HG03097 (cell line): ENCODE measurements around the gene EN2.

Experiments used
- ATAC-seq: cut with Tn5 transposase; IDR thresholded peaks from one replicate; pipeline ENCODE4 v1.9.1; 2021; ENCODE audit not compliant: unreplicated experiment, low FRiP score

The EN2 gene

DNA sequence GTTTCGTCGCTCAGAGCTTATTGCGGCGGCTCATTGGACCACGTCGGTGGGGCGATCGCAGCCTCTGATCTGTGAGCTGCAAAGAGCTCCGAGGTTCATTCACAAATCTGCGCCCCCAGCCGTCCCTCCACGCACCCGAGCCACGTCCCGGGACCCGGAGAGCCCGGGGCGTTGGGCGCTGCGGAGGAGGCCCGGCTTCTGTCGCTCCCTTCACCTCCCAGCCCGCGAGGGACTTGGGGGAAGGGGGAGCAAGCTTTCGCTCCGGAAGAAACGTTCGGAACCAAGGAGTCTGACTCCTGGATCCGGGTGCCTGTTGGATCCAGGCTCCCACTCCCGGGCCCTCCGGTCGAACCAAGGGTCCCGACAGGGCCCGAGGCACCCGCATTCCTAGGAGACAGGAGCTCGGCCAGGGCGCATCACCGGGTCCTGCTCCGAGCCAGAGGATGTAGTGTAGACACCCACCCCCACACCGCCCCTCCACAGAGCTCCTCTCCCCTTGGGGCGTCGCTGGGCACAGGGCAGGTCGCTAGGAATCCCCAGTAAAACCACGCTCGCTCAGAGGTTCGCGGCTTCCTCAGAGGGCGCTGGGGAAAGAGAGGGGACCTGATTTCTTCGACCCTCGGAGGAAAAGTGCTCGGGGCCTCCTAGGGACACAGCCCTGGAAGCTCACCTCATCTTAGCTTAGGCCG, 7.9 kb upstream of the EN2 start:
- no peak for ATAC-seq

DNA sequence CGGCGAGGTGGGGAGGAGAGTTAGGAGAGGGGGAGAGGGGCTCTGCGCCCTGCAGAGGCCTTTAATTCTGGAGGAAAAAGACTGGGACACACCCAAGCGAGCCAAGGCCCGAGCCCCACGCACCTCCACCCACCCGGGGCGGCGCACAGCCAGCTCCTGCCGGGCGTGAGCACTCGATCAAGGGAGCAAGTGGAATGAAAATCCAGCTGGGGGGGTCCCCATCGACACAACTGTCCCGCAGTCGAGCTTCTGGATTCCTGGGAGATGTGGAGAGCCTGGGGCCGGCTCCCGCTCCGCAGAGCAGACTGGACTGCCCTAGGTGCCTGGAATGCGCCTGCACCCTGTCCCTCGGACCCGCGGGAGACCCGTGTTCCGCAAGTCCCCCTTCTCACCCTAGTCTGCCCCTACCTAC, 7.4 kb upstream of the EN2 start:
- ATAC-seq: no peak

DNA sequence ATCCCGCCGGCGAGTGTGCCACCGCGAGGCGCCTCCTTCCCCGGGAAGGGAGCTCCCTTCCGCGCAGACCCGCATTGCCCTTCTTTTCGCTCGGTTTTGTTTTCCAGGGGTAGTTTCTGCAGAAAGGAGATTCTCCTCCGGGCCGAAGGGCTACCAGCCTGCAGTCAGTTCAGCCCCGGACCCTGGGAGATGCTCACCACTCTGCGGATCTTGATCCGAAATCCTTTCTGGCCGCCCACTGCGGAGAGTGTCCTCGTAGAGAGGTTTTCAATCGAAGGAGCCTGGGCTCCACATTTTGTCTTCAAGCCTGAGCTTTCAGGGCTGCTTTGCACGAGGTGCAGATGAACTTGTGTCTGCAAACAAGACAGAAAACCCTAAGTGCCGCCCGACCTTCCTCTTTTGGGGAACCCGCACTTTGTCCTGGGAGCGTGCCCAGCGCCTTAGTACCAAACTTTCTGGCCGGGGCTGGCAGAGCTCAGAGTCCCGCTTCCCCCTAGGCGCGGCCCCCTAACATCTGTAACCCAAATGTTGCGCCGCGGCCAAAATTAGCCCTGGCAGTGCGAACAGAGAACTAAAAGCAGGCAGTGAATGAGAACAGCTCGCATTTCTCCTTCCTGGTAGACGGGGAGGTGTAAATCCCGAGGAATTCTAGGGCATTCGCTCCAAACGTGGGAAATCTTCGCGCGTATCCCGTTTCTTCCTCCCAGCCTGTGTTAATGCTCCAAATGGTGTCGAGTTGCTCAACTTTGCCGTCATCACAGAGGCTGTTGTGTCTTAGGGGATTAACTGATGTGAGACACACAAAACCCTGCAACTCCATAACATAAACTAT, 6.7 kb upstream of the EN2 start:
- ATAC-seq: no peak

DNA sequence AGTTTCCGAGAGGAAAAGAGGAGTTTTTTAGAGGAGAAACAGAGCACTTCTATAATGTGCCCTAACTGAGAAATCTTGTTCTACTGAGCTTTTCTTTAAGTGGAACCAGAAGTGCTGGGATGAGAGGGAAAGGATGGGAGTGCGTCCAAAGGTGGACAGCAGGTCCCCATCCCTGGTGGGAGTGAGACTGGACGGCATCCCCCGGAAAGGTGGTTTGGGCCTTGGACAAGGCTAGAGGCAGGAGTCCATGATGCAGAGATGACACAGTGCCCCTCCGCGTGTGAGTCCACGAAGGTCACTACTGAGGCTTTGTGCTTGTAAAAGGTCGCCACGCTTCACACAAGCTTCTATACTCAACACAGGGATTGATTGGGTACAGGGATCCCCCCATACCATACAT, 6.1 kb upstream of the EN2 start:
- ATAC-seq: no peak

DNA sequence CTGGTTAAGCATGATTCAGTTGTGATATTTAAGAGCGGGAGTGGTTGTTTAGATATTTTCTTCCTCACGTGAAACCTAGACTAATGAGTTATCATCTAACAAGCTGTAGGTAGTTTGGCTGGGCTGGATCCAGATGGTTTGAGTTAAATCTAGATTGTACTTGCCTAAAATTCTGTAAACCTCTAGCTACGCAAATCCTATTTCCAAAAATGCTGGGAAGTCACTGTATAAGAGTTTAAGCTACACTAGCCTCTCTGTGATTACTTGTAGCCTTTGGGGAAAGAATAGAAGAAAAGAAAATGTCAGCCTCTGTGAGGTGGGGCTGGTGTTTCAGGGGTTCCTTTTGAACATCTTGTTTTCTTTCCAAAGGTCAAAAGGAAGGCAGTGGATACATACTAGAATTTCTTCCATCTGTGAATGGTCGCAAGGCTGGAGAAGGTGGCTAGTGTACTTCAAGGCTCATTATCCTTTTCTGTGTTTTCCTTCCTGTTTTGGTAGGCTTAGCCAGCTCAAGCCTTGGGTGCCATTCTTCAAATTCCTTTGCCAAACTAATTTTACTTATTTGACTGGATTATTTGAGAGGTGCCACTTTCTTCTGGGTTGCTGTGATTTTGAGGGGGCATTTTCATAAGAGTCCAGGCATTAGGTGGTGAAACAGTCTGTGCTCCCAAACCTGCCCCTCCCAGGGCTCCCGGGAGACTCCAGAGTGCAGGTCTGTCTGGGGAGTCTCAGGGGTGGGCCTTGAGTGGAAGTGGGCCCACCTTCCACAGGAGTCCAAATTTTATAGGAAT, 5.2 kb upstream of the EN2 start:
- ATAC-seq: no peak

DNA sequence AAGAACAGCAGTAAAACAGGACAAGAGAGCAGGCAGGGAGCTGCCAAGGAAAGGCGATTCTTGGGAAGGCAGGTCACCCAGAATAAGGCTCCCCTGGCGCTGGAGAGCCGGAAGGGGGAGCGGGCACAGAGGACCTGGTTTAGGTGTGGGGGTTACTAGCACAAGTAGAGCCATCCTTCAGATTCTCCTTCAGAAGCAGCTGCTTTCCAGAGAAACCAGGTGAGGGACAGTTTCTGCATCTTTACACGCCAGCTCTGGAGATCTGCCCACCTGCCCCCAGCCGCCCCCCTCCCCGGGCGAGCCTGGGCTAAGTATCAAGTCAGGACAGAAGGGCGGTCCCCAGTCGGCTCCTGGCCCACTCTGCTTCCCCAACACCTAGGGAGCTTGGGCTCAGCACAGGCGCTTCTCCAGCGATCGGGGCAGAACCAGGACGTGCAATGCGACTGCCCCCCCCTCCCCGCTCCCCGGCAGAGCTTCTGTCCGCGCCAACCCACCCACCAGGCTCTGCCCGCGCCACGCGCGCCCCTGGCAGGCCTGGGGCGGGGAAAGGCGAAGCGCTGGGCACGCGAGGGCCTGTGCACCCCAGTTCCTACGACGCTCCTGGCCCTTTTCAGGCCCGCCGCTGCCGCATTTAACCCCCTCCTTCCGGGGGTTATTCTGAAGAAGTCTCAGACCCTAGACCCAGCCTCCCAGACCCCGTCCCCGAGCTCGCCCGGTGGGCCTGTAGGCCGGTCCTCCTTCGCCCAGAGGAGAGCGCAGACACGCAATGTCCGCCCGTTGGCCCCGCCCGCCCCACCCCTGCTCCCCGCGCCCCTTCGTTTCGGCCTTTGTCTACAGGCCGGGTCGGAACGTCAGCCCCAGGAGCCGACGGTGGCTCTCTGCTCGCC, 4.4 kb upstream of the EN2 start:
- ATAC-seq: no peak

DNA sequence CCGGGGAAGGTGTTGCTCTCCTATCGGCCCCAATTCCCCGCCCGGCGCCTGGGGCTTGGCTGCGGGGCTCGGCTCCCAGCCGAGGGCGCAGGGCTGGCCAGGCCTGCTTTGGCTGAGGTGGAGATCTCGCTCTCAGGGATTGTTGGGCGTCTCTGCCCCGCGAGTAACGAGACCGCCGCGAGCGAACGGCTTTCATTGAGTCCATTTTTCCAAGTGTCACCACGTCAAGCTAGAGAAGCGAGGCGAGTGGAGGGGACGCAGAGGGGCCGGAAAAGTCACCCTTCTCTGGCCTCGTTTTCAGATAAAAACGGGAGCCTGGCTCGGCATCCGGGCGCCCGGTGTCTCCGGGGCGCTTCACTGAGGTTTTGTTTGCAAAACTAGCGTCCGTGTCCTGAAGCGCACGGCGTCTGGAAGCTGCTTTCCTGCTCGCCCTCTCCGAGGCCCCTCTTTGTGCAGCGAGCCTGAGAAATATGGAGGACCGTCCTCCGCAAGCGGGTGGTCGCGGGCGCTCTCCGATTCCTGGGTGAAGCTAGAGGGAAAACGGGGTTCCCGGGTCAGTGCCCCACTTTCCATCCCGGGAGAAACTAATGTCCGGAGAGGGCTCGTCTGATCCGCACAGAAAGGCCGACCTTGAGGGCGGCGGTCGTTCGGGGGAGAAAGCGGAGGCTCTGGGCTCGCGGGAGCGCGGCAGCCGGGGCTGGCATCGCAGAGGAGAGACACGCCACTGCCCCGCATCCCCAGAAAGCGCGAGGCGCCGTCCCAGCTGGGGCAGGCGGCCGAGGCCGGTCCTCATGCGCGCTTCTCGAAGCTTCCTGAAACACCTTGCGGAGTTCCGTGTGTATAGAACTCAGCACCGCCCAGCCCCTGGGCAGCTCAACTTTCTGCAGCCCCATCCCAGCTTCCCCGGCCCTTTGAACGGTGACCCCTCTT, 3.5 kb upstream of the EN2 start:
- ATAC-seq: no peak

DNA sequence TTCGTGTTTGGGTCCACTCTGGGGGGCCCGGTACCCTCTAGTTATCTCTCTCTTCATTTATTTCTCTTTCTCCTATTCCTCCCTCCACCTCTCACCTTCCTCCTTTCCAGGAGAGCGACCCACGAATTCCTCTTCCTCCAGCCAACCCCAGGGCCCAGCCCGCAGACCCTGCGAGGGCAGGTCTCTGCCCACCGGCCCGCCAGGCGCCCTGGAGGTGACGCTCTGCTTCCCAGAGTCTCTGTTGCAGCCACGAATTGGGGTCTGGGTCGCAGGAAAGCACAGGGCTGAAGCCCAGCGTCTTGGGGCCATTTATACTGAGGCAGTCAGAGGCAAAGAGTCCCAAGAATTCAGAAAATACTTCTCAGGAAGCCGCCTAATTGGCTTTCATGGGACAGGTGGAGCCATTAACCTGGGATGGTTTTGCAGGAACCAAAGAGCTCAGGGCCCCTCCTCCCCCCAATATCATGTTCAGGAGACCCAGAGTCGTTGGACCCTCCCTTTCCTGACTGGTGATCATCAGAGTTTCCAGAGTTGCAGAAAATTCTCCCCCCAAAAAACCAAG, 2.7 kb upstream of the EN2 start:
- no peak for ATAC-seq

DNA sequence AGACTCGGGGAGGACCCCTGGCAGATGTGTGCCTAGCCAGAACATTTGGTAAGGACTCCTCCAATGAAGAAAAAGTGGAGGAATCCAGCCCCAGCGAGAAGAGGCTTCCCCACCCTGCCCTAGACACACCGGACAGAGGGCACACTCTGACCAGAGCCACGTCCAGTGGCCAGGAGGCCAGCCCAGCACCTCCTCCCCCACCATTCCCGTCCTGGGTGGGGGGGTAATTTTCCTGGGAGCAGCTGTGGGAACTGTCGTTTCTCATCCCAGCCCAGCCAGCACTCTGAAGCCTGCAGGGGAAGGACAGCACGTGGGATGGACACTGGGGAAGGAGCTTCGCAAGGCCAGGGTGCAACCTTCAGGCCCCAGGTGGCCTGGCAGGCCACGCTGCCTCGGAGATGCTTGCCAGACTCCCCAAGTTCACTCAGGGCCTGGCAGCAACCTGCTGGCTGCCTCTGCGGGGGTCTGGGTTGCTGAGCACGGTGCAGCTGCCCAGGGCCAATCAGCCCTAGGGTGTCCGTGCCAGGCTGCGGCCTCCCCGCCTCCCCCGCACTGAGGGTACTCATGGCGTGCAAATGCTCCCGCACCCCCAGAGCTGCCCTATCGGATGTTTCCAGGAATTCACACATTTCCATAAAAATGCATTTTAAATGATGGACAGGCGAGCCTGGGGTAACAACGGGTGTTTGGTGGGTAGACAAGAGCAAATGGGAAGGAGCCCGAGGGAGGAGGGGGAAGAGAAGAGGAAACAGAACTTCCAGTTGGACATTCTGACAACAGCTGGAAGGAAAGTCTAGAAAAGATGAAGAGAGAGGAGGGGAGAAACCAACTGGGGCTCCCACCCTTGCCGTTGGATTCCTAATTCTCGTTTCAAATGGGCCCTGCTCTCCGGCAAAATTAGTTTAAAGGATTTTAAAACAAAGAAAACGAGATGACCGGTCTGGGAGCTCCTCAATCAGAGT, 1.9 kb upstream of the EN2 start:
- ATAC-seq: no peak

DNA sequence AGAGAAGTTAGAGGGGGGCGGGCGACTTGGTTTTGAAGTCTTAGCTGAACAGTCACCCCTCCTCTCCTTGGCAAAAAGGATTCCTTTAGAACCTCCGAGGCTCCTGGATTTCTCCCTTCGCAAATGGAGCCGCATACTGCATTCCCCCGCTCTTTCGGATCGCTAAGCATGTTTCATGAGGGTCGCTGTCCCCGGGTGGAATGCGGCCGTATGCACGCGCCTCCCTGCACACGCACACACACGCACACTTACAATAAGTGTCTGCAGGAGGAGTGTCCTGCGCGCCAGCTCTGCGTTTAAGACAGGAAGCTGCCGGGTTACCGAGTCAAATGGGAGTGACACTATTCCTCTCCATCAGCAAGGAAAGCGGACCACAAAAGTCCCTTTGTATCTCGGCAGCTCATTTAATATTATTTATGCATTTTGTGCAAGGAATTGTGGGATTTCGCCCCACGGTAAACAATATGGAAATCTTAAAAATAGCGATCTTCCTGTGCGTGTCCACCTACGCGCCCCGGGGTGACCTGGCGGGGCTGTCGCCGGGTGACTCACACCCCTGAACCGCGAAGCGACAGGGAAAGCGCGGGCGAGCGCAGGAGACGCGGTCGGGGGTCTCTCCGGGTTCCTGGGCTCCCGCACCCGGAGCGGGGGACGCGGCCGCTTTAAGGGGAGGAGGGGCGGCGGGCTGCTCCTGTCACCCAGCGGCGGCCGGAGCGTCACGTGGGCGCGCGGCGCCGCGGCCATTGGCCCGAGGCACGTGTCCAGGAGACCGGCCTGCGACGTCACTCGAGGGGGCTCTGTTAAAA, 988 bp upstream of the EN2 start:
- no peak for ATAC-seq

DNA sequence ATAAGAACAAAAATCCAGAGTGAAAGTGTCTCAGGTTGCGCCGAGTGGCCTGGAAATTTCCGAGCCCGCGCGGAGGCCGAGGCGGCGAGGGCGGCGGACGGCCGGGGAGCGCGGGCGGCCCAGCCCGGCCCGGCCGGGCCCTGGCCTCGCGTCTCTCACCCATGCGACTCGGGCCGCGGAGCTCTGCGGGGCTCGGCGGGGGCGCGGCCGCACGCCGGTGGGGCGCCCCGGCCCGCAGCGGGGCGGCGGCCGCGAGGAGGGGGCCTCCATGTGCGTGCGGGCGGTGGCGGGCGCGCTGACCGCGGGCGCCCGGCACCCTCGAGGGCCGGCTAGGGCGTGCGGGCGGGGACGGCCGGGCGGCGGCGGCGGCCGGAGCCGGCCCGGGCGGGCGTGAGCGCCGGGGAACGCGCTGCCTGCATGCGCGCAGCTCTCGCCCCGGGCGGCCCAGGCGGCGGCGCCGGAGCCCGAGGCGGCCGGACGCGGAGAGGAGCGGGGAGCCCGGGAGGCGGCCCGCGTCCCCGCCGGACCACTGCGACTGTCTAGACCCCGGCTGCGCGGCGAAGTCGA, 302 bp upstream of the EN2 start:
- no peak for ATAC-seq

DNA sequence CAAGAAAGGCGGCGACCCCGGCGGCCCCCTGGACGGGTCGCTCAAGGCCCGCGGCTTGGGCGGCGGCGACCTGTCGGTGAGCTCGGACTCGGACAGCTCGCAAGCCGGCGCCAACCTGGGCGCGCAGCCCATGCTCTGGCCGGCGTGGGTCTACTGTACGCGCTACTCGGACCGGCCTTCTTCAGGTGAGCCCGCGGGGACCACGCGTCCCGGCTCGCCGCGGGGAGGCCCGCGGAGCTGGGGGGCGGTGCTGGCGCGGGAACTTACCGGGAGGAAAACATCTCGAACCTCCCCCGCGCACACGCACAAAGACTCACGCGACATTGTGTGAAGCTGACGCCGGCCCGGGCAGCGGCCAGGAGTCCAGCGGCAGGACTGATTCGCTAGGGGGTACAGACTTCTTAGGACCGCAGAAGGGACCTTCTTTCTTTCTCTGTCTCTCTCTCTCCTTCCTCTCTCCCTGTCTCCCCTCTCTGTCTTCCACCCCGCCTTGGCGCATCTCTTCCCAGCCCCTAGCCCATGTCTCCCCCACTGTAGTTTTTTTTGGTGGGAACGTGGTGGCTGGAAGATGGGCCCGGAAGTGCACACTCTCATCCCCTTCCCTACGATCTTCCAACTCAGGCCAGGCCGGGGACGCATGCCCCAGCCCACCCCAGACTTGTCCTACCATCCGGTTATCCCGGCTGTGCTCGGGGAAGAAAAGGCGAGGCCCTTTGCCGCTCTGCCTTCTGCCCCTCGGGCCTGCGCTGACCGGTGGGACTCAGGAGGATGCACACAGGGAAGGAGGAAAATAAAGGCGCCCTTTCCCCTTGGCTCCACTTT, 1.2 kb downstream of the EN2 start:
- no peak for ATAC-seq

DNA sequence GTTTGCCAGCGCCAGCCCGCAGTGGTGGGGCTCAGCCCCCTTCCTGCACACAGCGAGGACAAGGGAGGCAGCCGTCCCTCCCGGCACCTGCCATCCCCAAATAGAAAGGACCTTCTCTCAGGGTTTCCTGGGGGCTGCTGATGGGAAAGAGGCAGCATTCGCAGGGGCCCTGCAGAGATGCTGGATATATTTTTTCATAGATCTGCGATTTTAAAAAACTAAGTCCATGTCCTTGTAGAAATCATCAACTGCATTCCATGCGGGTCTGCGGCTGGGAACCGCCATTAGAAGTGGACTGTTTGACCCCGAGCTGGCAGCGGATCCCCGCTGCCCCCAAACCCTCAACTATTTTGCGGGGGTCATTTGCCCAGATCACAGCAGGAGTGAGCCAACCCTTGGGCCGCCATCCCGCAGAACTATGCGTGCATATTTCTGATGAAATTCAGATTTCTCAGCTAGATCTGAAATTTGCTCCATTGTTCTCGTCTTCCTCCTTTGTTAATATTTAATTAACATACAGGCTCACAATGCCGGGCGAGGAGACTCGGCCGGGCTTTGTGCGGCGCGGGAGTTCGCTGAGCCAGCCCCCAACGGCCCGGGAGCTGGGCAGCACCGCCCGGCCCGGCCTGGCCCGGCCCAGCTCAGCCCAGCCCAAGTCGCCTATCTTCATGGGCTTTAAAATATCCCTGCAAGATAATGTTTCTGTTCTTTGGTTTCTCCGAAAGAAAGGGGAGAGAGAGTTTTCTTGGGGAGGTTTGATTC, 2.0 kb downstream of the EN2 start:
- ATAC-seq: no peak

DNA sequence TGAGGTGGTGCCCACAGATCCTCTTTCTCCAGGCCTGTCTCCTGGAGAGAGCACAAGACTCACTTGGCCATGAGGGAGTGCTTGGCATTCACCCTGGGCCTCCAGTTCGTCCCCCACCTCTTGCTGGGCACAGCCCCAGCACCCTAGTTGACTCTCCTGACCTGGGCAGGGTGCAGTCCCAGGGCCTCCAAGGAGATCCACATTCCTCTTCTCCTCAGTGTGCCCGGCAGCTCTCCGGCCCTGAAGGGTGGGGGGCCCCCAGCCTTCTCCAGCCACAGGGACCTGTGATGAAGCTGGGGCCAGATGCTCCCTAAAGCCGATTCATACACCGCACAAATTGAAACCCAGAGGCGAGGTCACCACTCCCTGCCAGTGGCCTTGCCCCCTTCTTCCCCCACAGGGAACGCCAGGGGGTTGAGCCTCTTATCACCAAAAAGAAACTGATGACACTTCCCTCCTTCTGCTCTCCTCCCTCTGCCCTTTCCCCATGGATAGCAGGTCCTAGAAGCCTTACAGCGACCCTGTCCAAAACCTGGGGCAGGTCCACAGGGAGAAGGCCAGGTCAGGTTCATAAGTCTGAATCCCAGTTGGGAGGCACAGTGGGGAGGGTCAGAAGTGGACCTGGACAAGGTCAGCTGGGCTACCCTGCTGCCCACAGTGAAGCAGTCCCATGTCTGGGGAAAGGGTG, 3.1 kb downstream of the EN2 start:
- ATAC-seq: no peak

DNA sequence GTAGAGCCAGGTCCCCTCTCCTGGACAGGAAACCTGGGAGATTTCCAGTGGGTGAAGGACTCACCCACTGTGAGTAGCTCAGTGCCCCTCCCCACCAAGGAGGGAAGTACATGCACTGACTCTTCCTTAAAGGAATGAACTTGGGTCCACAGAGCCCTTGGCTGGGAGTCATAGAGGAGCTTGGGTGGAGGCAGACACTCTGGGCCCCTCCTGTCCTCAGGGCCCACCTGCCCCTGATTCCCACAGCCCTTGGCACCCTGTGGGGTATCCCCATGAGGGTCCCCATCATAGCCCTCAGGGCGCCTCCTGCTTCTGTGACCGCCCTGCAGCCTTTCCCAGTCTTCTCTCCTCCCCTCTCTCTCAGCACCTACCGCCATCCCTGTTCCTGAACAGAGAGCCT, 3.7 kb downstream of the EN2 start:
- no peak for ATAC-seq
